GM18511 (cell line): ENCODE results near the gene HMOX2.

Experiments used
- ATAC-seq: cut with Tn5 transposase; IDR thresholded peaks from one replicate; pipeline ENCODE4 v1.9.1; 2021; ENCODE audit warnings: mild to moderate bottlenecking, moderate library complexity; ENCODE audit not compliant: unreplicated experiment

Gene HMOX2

GRCh38 chr16:4522051-4522581, 45.9 kb downstream of the HMOX2 start:
- no peak for ATAC-seq

DNA sequence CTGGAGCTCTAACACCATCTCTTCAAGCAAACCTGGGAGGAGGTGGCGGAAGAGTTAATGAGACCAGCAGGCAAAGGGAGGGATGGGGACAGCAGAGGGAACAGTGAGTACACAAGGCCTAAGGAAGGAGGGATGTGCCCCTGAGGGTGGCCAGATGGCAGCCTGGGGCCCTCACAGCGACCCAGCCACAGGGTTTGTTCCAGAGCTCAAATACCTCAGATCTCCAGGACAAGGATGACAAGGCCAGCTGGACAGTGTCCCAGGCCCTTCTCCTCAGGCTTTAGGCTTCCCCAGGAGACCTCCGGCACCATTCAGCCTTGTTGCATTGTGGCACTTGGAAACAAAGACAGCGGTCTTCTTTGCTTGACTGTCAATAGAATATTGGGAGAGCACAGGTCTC, 47.5 kb downstream of the HMOX2 start:
- ATAC-seq, result no peak

- ATAC-seq, result no peak
Observed at GRCh38 chr16:4524571-4524970, 48.4 kb downstream of the HMOX2 start.

DNA sequence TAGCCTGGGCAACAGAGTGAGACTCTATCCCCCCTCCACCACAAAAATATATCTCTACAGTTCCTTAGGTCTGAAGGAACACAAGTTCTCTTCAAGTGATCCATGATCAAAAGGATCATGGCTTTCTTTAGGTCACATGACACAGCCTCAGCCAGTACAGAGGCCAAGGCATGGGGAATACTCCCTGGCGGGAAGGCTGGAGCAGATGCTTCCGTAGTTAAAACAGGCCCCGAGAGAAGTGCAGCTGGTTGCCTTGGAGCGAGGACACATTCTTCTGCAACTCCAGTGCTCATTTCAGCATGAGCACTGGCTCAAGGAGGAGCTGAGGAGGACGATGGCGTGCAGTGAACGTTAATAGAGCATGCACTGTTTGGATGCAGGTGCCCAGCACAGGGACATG, 48.9 kb downstream of the HMOX2 start:
- no peak for ATAC-seq

GRCh38 chr16:4525634-4526277, 49.6 kb downstream of the HMOX2 start:
- ATAC-seq, result no peak

GRCh38 chr16:4529085-4530060, 53.2 kb downstream of the HMOX2 start:
- peak; percentile 54 for ATAC-seq

- ATAC-seq, result no peak
Observed at GRCh38 chr16:4531811-4532210, 55.6 kb downstream of the HMOX2 start.

DNA sequence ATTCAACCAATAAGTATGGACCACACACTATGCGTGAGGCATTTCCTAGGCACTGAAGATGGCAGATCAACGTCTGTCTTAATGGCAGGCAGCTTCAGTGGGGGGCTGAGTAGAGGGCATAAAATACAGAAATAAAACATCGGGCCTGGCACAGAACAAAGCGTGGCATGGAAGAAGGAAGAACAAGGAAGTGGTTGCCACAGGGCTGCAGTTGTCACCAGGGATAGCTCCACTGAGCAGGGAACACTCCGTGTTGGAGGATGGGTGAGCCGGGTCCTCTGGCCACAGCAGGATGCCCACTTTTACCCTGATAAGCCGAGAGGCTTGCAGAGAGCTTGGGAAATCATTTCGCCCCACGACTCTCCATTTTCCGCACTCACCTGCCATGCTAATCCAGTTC, 56.0 kb downstream of the HMOX2 start:
- no peak for ATAC-seq

DNA sequence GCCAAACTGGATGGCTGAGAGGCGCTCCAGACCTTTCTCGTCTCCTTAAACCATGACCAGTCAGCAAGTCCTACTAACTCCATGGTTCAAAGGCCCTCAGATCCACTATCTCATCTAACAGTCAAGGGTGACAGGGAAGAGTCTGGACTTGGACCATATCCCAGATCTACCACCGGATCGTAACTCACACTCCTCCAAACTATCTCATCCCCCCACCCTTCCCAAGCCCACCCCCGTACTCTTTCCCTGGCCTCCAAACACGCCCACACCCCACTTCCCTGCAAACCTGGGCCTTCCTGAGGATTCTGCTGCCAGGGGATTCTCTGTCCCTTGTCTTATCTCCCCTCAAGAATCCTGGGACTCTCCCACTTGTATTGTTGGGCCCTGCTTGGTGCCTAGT, 57.3 kb downstream of the HMOX2 start:
- no peak for ATAC-seq

GRCh38 chr16:4534151-4534790, 58.1 kb downstream of the HMOX2 start:
- ATAC-seq, result no peak

GRCh38 chr16:4535627-4536108, 59.5 kb downstream of the HMOX2 start:
- ATAC-seq, result no peak

DNA sequence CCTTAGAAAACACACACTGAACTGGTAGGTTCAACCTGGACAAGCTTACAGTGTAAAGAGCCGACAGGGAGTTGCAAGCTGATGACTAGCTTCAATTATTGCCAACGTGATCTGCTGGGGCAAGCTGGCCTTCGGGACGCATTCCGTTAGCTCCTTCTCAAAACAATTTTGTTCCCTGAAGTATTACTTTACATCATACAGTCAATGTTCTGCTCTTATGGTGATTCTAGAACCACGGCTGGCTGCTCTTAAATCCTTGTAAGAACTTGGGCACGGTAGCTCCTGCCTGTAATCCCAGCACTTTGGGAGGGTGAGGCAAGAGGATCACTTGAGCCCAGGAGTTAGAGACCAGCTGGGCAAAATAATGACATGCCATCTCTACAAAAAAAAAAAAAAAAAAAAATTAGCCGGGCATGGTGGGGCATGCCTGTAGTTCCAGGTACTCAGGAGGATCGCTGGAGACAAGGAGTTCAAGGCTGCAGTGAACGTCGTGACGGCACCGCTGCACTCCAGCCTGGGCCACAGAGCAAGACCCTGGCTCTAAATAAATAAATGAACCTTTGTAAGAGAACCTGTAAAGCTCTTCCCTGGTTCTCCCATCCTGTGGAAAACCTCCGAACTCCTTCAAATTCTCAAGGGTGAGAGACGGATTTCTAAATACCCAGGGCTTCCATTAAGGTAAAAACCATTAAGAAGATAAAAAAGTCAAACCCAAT, 60.4 kb downstream of the HMOX2 start:
- no peak for ATAC-seq

GRCh38 chr16:4537376-4538343, 61.5 kb downstream of the HMOX2 start:
- ATAC-seq, result peak; percentile 40

DNA sequence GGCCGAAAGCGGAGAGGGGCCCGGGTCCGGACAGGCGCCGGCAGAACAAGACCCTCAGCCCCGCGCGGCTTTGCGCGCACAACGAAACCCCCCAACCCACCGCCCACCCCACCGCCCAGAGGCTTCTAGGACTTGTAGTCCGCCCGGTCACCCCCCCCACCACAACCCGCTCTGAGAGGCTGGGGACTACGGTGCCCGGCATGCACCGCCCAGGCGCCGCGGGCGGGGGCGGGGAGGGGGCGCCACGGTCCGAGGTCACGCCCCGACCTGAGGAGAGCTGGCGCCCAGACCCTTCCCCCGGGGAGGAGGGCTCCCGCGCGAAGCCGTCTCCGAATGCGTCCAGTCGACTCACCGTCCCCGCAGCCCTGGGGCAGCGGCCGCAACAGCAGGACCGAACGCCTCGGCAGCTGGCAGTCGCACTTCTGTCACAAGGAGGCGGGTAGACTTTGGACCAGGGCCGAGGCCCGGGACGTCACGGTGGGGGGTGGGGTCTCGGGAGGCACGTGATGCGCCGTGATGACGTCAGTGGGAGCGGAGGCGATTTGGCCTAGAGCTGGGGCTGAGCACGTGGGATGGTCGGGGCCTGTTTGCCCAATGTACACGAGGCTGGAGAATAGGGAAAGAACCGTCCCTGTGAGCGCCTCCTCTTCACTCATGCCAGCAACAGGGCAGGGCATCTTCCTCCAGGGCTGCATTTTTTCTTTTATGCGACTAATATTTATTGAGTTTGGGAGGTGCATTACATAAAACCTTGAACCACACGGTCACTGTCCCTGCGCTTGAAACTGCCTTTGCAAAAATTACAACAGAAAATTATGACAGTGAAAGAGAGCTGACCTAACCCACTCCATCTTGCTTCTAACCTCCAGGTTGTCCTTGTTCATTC, 62.4 kb downstream of the HMOX2 start, which contains the start of gene CDIP1:
Gene CDIP1 (minus strand): TSS at position 424 of the 886 bp plus-strand sequence. CDS start 24,643 bp downstream, outside the sequence.
- ATAC-seq, result peak; percentile 84

DNA sequence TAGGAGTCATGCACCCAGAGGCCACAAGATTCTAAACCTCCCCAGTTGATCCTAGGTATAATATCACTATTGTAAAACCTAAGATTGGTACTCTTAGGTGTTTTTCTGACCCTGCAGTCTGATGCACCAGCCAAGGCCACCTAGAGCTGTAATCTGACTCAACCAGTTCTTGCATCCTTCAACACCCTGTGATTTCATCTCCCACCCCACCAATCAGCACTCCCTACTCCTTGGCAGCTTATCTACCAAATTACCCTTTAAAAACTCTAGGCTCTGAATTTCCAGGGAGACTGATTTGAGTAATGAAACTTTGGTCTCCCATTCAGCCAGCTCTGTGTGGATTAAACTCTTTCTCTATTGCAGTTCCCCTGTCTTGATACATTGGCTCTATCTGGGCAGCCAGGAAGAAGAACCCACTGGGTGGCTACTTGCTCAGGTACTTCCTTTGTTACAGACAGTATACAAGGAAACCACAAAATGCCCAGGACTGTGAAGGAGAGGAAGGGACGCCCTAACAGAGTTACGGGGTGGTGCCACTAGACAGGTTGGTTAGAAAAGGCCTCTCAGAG, 63.6 kb downstream of the HMOX2 start:
- no peak for ATAC-seq

DNA sequence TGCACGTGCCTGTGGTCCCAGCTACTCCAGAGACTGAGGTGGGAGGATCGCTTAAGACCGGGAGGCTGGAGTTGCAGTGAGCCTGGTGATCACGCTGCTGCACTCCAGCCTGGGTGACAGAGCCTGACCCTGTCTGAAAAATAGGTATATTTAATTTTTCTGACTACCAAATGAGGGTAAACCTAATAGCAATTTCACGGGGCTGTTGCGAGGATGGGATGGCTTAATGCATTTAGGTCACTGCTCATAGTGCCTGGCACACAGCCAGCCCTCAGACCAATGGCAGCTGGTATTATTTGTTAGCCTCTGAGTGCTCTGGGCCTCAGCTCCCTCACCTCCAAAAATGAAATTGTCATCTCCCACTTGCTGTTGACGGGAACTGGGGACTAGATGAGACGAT, 68.3 kb downstream of the HMOX2 start:
- no peak for ATAC-seq

- no peak for ATAC-seq
Observed at GRCh38 chr16:4548124-4548523, 71.9 kb downstream of the HMOX2 start.

DNA sequence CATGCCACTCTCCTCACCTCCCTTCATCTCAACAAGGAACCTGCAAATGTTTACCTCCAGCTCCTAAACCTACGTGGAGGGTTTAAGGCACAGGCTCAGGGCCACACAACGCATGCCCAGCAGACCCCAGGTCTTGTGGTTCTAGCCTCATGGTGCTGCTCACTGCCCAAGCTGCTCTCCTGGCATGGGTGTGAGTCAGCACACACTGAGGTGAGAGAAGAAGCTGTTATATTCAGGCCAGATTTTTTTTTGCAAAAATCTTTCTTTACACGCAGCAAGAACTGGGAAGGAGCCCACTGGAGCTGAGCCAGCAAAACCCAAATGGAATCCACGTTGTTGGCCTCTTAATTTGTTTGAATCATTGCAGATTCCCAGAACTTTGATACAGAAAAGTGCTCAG, 74.4 kb downstream of the HMOX2 start:
- no peak for ATAC-seq
